ENCODE measurements around the gene P2RY8. TPM values are rescaled to one million over a fixed set of nuclear protein-coding genes. Genes with fewer than 3 reads are reported as not detected.

P2RY8 gene
- total RNA-seq, 1 experiment from 2014 or later, result 0.44 TPM

DNA sequence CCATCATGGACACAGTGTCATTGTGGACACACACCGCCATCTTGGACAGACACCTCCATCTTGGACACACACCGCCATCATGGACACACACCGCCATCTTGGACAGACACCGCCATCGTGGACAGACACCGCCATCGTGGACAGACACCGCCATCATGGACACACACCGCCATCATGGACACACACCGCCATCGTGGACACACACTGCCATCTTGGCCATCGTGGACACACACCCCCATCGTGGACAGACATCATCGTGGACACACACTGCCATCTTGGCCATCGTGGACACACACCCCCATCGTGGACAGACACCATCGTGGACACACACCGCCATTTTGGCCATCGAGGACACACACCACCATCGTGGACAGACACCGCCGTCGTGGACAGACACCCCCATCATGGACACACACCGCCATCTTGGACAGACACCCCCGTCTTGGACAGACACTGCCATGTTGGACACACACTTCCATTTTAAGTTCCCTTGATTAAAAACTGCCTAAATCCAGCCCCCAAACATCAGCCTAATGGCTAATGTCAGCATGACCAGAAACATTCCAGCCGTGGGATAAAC is 93.4 kb downstream of the P2RY8 start:
- intact Hi-C loops (cut with micrococcal nuclease), result no loop called here
- Histone ChIP-seq H4K20me1 (ENCODE audit: insufficient read depth) (no peaks in the 10 kb centered on the region), H3K4me3 (replicated peaks in 1 of 2; ENCODE audit: low read depth in 1 of 2, low read length in 2 of 2) (no peak overlapping the region), H3K27ac (ENCODE audit: low read depth, low read length) (no peak overlapping the region), H3K36me3 (ENCODE audit: control insufficient read depth in 1 of 2, insufficient read depth in 2 of 2, low read length in 2 of 2) (peaks cover 0 to 11% of the 10 kb centered on the region in 2 experiments; a peak in 1 of 4 replicates), H3K27me3 (ENCODE audit: insufficient read depth, low read length) (no peaks in the 10 kb centered on the region), H3K79me2 (ENCODE audit: insufficient read depth, low read length) (peaks cover 58% of the 10 kb centered on the region), H3K4me2 (ENCODE audit: low read length) (no peak overlapping the region), H3K9me2 (ENCODE audit: insufficient read depth) (no peaks in the 10 kb centered on the region), H3K9me3 (ENCODE audit: control insufficient read depth in 1 of 2, insufficient read depth in 1 of 2, low read depth in 1 of 2, low read length in 2 of 2) (no peaks in the 10 kb centered on the region), H3K9ac (ENCODE audit: low read length) (no peak overlapping the region), H3K4me1 (ENCODE audit: control insufficient read depth in 1 of 2, insufficient read depth in 2 of 2, low read length in 2 of 2) (no peaks in the 10 kb centered on the region), H2AFZ (ENCODE audit: low read depth, low read length, poor library complexity, severe bottlenecking) (no peak overlapping the region)
- POLR2A ChIA-PET, result no interaction called here
- TF ChIP-seq POLR2AphosphoS5 (IDR thresholded peaks at IDR 0.05; ENCODE audit: low read depth, low read length) (no peak), TCF7L2 (IDR thresholded peaks at IDR 0.05; ENCODE audit: borderline replicate concordance, extremely low read depth, insufficient read depth, insufficient read length) (no peak), ZNF274 (IDR thresholded peaks at IDR 0.05; ENCODE audit: low read depth, low read length) (no peak), EZH2phosphoT487 (IDR thresholded peaks at IDR 0.05; ENCODE audit: borderline replicate concordance) (no peak), YY1 (IDR thresholded peaks at IDR 0.05; ENCODE audit: extremely low read depth, insufficient replicate concordance, low read depth, low read length) (no peak), RAD21 (IDR thresholded peaks at IDR 0.05; ENCODE audit: low read depth) (no peak)
- TF ChIP-seq, protein P1, sequence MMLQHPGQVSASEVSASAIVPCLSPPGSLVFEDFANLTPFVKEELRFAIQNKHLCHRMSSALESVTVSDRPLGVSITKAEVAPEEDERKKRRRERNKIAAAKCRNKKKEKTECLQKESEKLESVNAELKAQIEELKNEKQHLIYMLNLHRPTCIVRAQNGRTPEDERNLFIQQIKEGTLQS (IDR thresholded peaks at IDR 0.05), result no peak
- BruUV-seq (replicated peaks), result no TSS peak
- no peak for ATAC-seq
- CTCF ChIA-PET, result no interaction called here
- no peak for DNase-seq (ENCODE audit: low read depth, low spot score)
- RAD21 ChIA-PET (ENCODE audit: low non-redundant PET in 1 of 2, low total read pairs in 2 of 2, uncharacterized antibody in 2 of 2, unreplicated experiment in 2 of 2), result no interaction called here

DNA sequence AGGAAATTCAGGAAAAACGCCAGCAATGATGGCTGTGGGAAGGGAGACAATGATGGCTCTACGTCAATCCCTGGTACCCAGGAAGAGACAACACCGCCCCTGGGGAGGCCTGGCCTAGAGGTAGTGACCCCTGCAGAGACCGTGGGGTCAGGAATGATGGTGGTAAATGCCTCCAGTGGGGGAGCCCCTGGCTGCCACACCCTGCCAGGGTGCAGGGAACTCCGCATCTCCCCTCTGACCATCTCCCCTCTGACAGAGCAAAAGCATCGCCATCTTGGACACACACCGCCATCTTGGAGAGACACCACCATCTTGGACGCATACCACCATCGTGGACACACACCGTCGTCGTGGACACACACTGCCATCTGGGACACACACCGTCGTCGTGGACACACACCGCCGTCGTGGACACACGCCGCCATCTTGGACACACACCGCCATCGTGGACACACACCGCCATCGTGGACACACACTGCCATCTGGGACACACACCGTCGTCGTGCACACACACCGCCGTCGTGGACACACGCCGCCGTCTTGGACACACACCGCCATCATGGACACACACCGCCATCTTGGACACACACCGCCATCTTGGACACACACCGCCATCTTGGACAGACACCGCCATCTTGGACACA is 94.1 kb downstream of the P2RY8 start:
- Histone ChIP-seq H3K4me1 (ENCODE audit: control insufficient read depth in 1 of 2, insufficient read depth in 2 of 2, low read length in 2 of 2) (no peaks in the 10 kb centered on the region), H2AFZ (ENCODE audit: low read depth, low read length, poor library complexity, severe bottlenecking) (no peak overlapping the region), H4K20me1 (ENCODE audit: insufficient read depth) (no peaks in the 10 kb centered on the region), H3K4me3 (replicated peaks in 1 of 2; ENCODE audit: low read depth in 1 of 2, low read length in 2 of 2) (no peak overlapping the region), H3K9ac (ENCODE audit: low read length) (no peak overlapping the region), H3K79me2 (ENCODE audit: insufficient read depth, low read length) (peaks cover 51% of the 10 kb centered on the region), H3K9me2 (ENCODE audit: insufficient read depth) (no peaks in the 10 kb centered on the region), H3K9me3 (ENCODE audit: control insufficient read depth in 1 of 2, insufficient read depth in 1 of 2, low read depth in 1 of 2, low read length in 2 of 2) (no peaks in the 10 kb centered on the region), H3K36me3 (ENCODE audit: control insufficient read depth in 1 of 2, insufficient read depth in 2 of 2, low read length in 2 of 2) (peaks cover 0 to 9% of the 10 kb centered on the region in 2 experiments; a peak in 1 of 4 replicates), H3K4me2 (ENCODE audit: low read length) (no peak overlapping the region), H3K27me3 (ENCODE audit: insufficient read depth, low read length) (no peaks in the 10 kb centered on the region), H3K27ac (ENCODE audit: low read depth, low read length) (no peak overlapping the region)
- DNase-seq (ENCODE audit: low read depth, low spot score), result no peak
- ChIA-PET CTCF (no interaction called here), POLR2A (no interaction called here), RAD21 (ENCODE audit: low non-redundant PET in 1 of 2, low total read pairs in 2 of 2, uncharacterized antibody in 2 of 2, unreplicated experiment in 2 of 2) (no interaction called here)
- intact Hi-C loops (cut with micrococcal nuclease), result no loop called here
- no TSS peak for BruUV-seq (replicated peaks)
- ATAC-seq, result no peak
- TF ChIP-seq EZH2phosphoT487 (IDR thresholded peaks at IDR 0.05; ENCODE audit: borderline replicate concordance), result no peak
- TF ChIP-seq, protein P1 (IDR thresholded peaks at IDR 0.05), result no peak
- no peak for TF ChIP-seq SP1 (IDR thresholded peaks at IDR 0.05; ENCODE audit: low read depth)
- TF ChIP-seq CBX3 (IDR thresholded peaks at IDR 0.05; ENCODE audit: low read depth), result no peak
- no peak for TF ChIP-seq POLR2A (IDR thresholded peaks at IDR 0.05; ENCODE audit: borderline replicate concordance, extremely low read depth, insufficient read depth, insufficient read length)
- TF ChIP-seq, protein P2, sequence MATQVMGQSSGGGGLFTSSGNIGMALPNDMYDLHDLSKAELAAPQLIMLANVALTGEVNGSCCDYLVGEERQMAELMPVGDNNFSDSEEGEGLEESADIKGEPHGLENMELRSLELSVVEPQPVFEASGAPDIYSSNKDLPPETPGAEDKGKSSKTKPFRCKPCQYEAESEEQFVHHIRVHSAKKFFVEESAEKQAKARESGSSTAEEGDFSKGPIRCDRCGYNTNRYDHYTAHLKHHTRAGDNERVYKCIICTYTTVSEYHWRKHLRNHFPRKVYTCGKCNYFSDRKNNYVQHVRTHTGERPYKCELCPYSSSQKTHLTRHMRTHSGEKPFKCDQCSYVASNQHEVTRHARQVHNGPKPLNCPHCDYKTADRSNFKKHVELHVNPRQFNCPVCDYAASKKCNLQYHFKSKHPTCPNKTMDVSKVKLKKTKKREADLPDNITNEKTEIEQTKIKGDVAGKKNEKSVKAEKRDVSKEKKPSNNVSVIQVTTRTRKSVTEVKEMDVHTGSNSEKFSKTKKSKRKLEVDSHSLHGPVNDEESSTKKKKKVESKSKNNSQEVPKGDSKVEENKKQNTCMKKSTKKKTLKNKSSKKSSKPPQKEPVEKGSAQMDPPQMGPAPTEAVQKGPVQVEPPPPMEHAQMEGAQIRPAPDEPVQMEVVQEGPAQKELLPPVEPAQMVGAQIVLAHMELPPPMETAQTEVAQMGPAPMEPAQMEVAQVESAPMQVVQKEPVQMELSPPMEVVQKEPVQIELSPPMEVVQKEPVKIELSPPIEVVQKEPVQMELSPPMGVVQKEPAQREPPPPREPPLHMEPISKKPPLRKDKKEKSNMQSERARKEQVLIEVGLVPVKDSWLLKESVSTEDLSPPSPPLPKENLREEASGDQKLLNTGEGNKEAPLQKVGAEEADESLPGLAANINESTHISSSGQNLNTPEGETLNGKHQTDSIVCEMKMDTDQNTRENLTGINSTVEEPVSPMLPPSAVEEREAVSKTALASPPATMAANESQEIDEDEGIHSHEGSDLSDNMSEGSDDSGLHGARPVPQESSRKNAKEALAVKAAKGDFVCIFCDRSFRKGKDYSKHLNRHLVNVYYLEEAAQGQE (IDR thresholded peaks at IDR 0.05; ENCODE audit: low read depth), result no peak
- no peak for TF ChIP-seq SIN3A (IDR thresholded peaks at IDR 0.05; ENCODE audit: low read depth)
- no peak for TF ChIP-seq SRF (IDR thresholded peaks at IDR 0.05; ENCODE audit: low read depth)
- no peak for TF ChIP-seq ELF1 (IDR thresholded peaks at IDR 0.05; ENCODE audit: borderline replicate concordance, low read depth)
- TF ChIP-seq TCF7L2 (IDR thresholded peaks at IDR 0.05; ENCODE audit: borderline replicate concordance, extremely low read depth, insufficient read depth, insufficient read length), result no peak

Measured in HCT116 (cell line).